ENCODE data around the gene SMARCD2. TPM values are rescaled to one million over a fixed set of nuclear protein-coding genes. Genes with fewer than 3 reads are reported as not detected.
"Not testable (repeated sequence)": the region's sequence is repeated elsewhere in the genome, so short reads cannot be mapped to it uniquely, and the experiment has no call there.

The SMARCD2 gene
- polyA plus RNA-seq, 1 donor from 2014 or later: 33.2 TPM

DNA sequence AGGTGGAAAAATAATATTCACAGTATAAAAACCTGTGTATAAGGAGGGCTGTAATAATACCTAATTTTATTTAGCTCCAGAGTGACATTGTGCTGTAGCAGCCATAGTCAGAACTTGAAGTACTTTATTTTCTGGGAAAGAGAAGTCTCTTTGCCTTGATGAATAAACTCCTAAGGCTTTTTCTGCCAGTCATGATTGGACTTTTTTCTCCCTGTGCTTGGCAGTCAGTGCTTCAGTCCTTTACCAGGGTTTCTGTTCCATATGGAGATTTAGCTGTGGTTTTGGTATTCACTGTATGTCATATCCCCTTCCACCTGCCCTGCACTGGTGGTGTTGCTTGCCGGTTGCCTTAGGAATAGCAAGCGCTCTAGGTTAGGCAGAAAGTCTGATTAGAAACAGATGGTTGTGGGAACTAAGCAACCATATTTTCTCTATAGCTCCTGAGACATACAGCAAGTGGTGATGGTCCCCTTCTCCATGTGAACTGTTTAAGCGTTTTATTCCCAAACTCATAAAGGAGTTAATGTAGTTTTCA is 43.8 kb downstream of the SMARCD2 start:
- Histone ChIP-seq H3K9ac (ENCODE audit: low read length) (no peak overlapping the region), H3K4me3 (ENCODE audit: low read length) (no peak overlapping the region), H3K27ac (ENCODE audit: low read length) (no peak overlapping the region), H3K79me2 (replicated peaks; ENCODE audit: insufficient read depth, low read length) (no peaks in the 10 kb centered on the region), H3K27me3 (ENCODE audit: insufficient read depth, low read depth, low read length) (no peaks in the 10 kb centered on the region), H3K4me2 (ENCODE audit: low read length) (no peak overlapping the region), H3K36me3 (ENCODE audit: insufficient read depth, low read length) (peaks cover 2% of the 10 kb centered on the region), H3K9me2 (ENCODE audit: insufficient read depth, low read length) (no peaks in the 10 kb centered on the region), H4K20me1 (ENCODE audit: insufficient read depth) (no peaks in the 10 kb centered on the region), H2AFZ (ENCODE audit: low read depth, low read length) (no peak overlapping the region), H3F3A (ENCODE audit: insufficient read depth, low read length, poor library complexity, severe bottlenecking) (no peaks in the 10 kb centered on the region), H3K9me3 (ENCODE audit: low read length) (no peaks in the 10 kb centered on the region)
- TF ChIP-seq RAD21 (conservative IDR thresholded peaks at IDR 0.05): no peak
- TF ChIP-seq SMC3 (conservative IDR thresholded peaks at IDR 0.05; ENCODE audit: poor library complexity): no peak
- no peak for TF ChIP-seq TAF1 (IDR thresholded peaks at IDR 0.05; ENCODE audit: low read depth)
- TF ChIP-seq, protein P1, sequence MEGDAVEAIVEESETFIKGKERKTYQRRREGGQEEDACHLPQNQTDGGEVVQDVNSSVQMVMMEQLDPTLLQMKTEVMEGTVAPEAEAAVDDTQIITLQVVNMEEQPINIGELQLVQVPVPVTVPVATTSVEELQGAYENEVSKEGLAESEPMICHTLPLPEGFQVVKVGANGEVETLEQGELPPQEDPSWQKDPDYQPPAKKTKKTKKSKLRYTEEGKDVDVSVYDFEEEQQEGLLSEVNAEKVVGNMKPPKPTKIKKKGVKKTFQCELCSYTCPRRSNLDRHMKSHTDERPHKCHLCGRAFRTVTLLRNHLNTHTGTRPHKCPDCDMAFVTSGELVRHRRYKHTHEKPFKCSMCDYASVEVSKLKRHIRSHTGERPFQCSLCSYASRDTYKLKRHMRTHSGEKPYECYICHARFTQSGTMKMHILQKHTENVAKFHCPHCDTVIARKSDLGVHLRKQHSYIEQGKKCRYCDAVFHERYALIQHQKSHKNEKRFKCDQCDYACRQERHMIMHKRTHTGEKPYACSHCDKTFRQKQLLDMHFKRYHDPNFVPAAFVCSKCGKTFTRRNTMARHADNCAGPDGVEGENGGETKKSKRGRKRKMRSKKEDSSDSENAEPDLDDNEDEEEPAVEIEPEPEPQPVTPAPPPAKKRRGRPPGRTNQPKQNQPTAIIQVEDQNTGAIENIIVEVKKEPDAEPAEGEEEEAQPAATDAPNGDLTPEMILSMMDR (IDR thresholded peaks at IDR 0.05; ENCODE audit: poor library complexity, severe bottlenecking): no peak
- no peak for TF ChIP-seq EZH2 (IDR thresholded peaks at IDR 0.05; ENCODE audit: borderline replicate concordance, insufficient read depth, low read length, poor library complexity, severe bottlenecking)
- TF ChIP-seq POLR2AphosphoS5 (IDR thresholded peaks at IDR 0.05): no peak

DNA sequence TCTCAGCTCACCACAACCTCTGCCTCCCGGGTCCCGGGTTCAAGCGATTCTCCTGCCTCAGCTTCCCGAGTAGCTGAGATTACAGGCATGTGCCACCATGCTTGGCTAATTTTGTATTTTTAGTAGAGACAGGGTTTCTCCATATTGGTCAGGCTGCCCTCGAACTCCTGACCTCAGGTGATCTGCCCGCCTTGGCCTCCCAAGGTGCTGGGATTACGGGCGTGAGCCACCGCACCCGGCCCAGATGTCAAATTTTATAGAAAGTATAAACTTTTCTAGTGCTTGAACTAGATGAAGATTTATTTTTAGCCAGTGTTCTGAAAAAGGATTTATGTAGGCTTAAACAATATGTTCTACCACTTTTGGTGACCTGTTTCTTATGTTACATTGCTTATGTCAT is 46.1 kb downstream of the SMARCD2 start:
- not testable (repeated sequence) for H3K36me3 ChIP-seq (ENCODE audit: insufficient read depth, low read length); H2AFZ ChIP-seq (ENCODE audit: low read depth, low read length); H3K27ac ChIP-seq (ENCODE audit: low read length); H3F3A ChIP-seq (ENCODE audit: insufficient read depth, low read length, poor library complexity, severe bottlenecking); H4K20me1 ChIP-seq (ENCODE audit: insufficient read depth); H3K79me2 ChIP-seq (replicated peaks; ENCODE audit: insufficient read depth, low read length); H3K4me2 ChIP-seq (ENCODE audit: low read length); H3K4me3 ChIP-seq (ENCODE audit: low read length); H3K27me3 ChIP-seq (ENCODE audit: insufficient read depth, low read depth, low read length); H3K9me2 ChIP-seq (ENCODE audit: insufficient read depth, low read length); H3K9ac ChIP-seq (ENCODE audit: low read length); H3K9me3 ChIP-seq (ENCODE audit: low read length)

DNA sequence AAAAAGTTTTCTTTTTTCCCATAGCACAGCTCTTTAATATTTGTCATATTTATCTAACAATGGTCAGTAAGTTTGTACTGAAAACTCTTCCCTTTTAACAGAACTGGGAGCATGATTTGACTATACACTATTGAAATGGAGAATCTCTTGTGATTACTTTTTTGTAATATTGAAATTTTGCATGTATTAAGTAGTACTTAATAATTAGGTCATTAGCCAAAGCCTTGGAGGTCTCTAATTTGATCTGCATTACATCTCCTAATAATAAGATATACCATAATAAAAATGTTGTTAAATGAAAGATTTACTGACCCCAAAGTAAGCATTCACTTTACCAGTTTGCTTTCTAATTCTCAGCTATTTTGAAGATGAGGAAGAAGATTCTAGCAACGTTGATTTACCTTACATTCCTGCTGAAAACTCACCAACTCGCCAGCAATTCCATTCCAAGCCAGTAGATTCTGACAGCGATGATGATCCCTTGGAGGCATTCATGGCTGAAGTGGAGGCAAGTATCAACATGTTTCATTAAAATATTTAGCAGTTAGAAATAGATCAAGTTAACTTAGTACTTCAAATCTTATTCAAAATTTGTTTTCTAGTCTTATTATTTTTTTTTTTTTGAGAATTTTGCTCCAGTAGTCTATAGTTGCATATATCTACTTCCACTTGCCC is 50.3 kb downstream of the SMARCD2 start:
- H3K9ac ChIP-seq (ENCODE audit: low read length): no peak overlapping the region
- H3K27me3 ChIP-seq (ENCODE audit: insufficient read depth, low read depth, low read length): no peaks in the 10 kb centered on the region
- no peaks in the 10 kb centered on the region for H3F3A ChIP-seq (ENCODE audit: insufficient read depth, low read length, poor library complexity, severe bottlenecking)
- H3K4me2 ChIP-seq (ENCODE audit: low read length): no peak overlapping the region
- no peaks in the 10 kb centered on the region for H3K36me3 ChIP-seq (ENCODE audit: insufficient read depth, low read length)
- TF ChIP-seq MXI1 (conservative IDR thresholded peaks at IDR 0.05; ENCODE audit: poor library complexity, severe bottlenecking): no peak
- no peak for TF ChIP-seq TAF1 (IDR thresholded peaks at IDR 0.05; ENCODE audit: low read depth)
- no peak for TF ChIP-seq SMC3 (conservative IDR thresholded peaks at IDR 0.05; ENCODE audit: poor library complexity)
- TF ChIP-seq EZH2 (IDR thresholded peaks at IDR 0.05; ENCODE audit: borderline replicate concordance, insufficient read depth, low read length, poor library complexity, severe bottlenecking): no peak
- no peak for TF ChIP-seq RAD21 (conservative IDR thresholded peaks at IDR 0.05)
- no peak for TF ChIP-seq EP300 (conservative IDR thresholded peaks at IDR 0.05; ENCODE audit: poor library complexity, severe bottlenecking)
- no peak for TF ChIP-seq REST (IDR thresholded peaks at IDR 0.05; ENCODE audit: borderline replicate concordance)
- no peak for TF ChIP-seq POLR2AphosphoS5 (IDR thresholded peaks at IDR 0.05)
- H3K79me2 ChIP-seq (replicated peaks; ENCODE audit: insufficient read depth, low read length): no peaks in the 10 kb centered on the region
- no peaks in the 10 kb centered on the region for H3K9me2 ChIP-seq (ENCODE audit: insufficient read depth, low read length)
- no peak overlapping the region for H3K27ac ChIP-seq (ENCODE audit: low read length)
- H3K4me3 ChIP-seq (ENCODE audit: low read length): no peak overlapping the region
- no peaks in the 10 kb centered on the region for H4K20me1 ChIP-seq (ENCODE audit: insufficient read depth)
- H3K9me3 ChIP-seq (ENCODE audit: low read length): no peaks in the 10 kb centered on the region
- H2AFZ ChIP-seq (ENCODE audit: low read depth, low read length): no peak overlapping the region

Measured in neural cell (in vitro differentiated cells).